K562 (cell line): Measurements from ENCODE around the gene CGB8. TPM values are rescaled to one million over a fixed set of nuclear protein-coding genes. Genes with fewer than 3 reads are reported as not detected.

Experiments used
- ATAC-seq: fragments of 200-7000 bp; cut with Tn5 transposase; 3 replicates; pipeline ENCODE4 v1.9.1; 2020; ENCODE audit warnings: moderate library complexity
- BruUV-seq: library from RNA; stranded (reverse); fragments of 400-500 nt; replicated peaks from 2 replicates; lab custom pipeline; 2021; lab: Mats Ljungman, UMichigan
- CTCF ChIA-PET: fragments of 300-600 bp; formaldehyde crosslinking; extraction: SDS; loops from one replicate; lab custom pipeline; 2021; ENCODE audit warnings: low intra/inter-chr PET ratio; lab: Yijun Ruan, JAX
- POLR2A ChIA-PET: fragments of 300-600, 350-650 bp; sonication (Branson Sonifier 250); formaldehyde crosslinking; extraction: SDS; loops from one replicate; lab custom pipeline; 2021; ENCODE audit warnings: antibody characterized with exemption, inconsistent platforms; lab: Yijun Ruan, JAX
- DNase-seq, 4 experiments: peaks; one replicate each; pipeline versions ENCODE4 v3.0.0 to v3.0.0-alpha.2; 2011 to 2018; ENCODE audit warnings: low spot score in 3 of 4, mixed read lengths in 3 of 4; ENCODE audit errors: extremely low read depth in 1 of 4
- FAIRE-seq: peaks from 2 replicates; lab custom pipeline; 2011; peaks lifted over from hg19 to GRCh38; lab: Jason Lieb, UNC
- H2AFZ ChIP-seq: 2 replicates; pipeline ENCODE4 v1.6.0; 2011; ENCODE audit warnings: low read depth, low read length, control low read depth, inconsistent platforms
- H3K27ac ChIP-seq: fragments of 200-600 bp; 3 replicates; pipeline ENCODE4 v1.8.0; 2011; ENCODE audit warnings: low read depth, mild to moderate bottlenecking, control low read depth, inconsistent platforms, low read length, moderate library complexity, mixed read lengths; ENCODE audit errors: extremely low read depth
- H3K27me3 ChIP-seq, 2 experiments: fragments of 300-600 bp in 1 of 2; 2 replicates in 1 of 2; 3 replicates in 1 of 2; pipeline versions ENCODE4 v1.6.0 to v1.8.0; 2011; ENCODE audit warnings: inconsistent platforms in 2 of 2, low read length in 2 of 2, mild to moderate bottlenecking in 1 of 2, mixed read lengths in 1 of 2, moderate library complexity in 1 of 2; ENCODE audit not compliant: control insufficient read depth in 2 of 2, insufficient read depth in 2 of 2
- H3K36me3 ChIP-seq: fragments of 300-600 bp; 3 replicates; pipeline ENCODE4 v1.8.0; 2011; ENCODE audit warnings: mild to moderate bottlenecking, low read length, inconsistent platforms; ENCODE audit not compliant: control insufficient read depth, insufficient read depth
- H3K4me1 ChIP-seq, 2 experiments: fragments of 200-600 bp in 1 of 2; replicated peaks in 1 of 2; 2 replicates in 1 of 2; 3 replicates in 1 of 2; pipeline versions ENCODE4 v1.5.1 to v1.8.0; 2011; ENCODE audit warnings: inconsistent platforms in 2 of 2, low read length in 2 of 2, mild to moderate bottlenecking in 1 of 2, mixed read lengths in 1 of 2, moderate library complexity in 1 of 2; ENCODE audit not compliant: control insufficient read depth in 2 of 2, insufficient read depth in 2 of 2
- H3K4me2 ChIP-seq: 2 replicates; pipeline ENCODE4 v1.6.1; 2011; ENCODE audit warnings: low read length, control low read depth, inconsistent platforms, mixed read lengths; ENCODE audit not compliant: insufficient read depth
- H3K4me3 ChIP-seq: fragments of 200-600 bp; sonication (generic), shearing (Covaris generic); 2 replicates; pipeline ENCODE4 v1.5.1; 2016; ENCODE audit warnings: control low read depth, inconsistent platforms
- H3K79me2 ChIP-seq: fragments of 200-600 bp; 3 replicates; pipeline ENCODE4 v1.8.0; 2011; ENCODE audit warnings: low read length, inconsistent platforms; ENCODE audit not compliant: control insufficient read depth, insufficient read depth
- H3K9ac ChIP-seq, 2 experiments: 2 replicates each; pipeline versions ENCODE4 v1.6.0 to v1.6.1; 2011; ENCODE audit warnings: low read depth in 2 of 2, low read length in 2 of 2, control low read depth in 1 of 2, inconsistent platforms in 1 of 2, mild to moderate bottlenecking in 1 of 2, mixed read lengths in 1 of 2; ENCODE audit not compliant: insufficient read depth in 1 of 2
- H3K9me1 ChIP-seq: one replicate; pipeline ENCODE4 v1.6.0; 2011; ENCODE audit warnings: inconsistent platforms, mild to moderate bottlenecking, low read length, moderate library complexity; ENCODE audit not compliant: control insufficient read depth, insufficient read depth
- H3K9me3 ChIP-seq: replicated peaks from 2 replicates; pipeline ENCODE4 v1.5.1; 2011; ENCODE audit warnings: low read depth, low read length, inconsistent platforms; ENCODE audit not compliant: control insufficient read depth, insufficient read depth
- H4K20me1 ChIP-seq: replicated peaks from 2 replicates; pipeline ENCODE4 v1.6.1; 2011; ENCODE audit warnings: low read length, inconsistent platforms, mixed read lengths; ENCODE audit not compliant: control insufficient read depth, insufficient read depth
- AFF1 ChIP-seq, 2 experiments: fragments of 450-650 bp; IDR thresholded peaks; 2 replicates each; pipeline ENCODE4 v1.6.1; 2018; ENCODE audit warnings: mild to moderate bottlenecking in 2 of 2, low read depth in 1 of 2; ENCODE audit not compliant: partially characterized antibody in 2 of 2
- CBFB ChIP-seq: sonication (generic); formaldehyde crosslinking; IDR thresholded peaks from 2 replicates; pipeline ENCODE4 v1.4.0; 2020; ENCODE audit warnings: mild to moderate bottlenecking, missing genetic modification reagents
- CREB3 ChIP-seq: fragments of 450-650 bp; conservative IDR thresholded peaks from 2 replicates; pipeline ENCODE4 v1.6.1; 2016; ENCODE audit warnings: missing genetic modification characterization, low read depth, mild to moderate bottlenecking, missing compliant biosample characterization, moderate library complexity
- NCOA2 ChIP-seq, 2 experiments: fragments of 450-650 bp; IDR thresholded peaks; 2 replicates each; pipeline ENCODE4 v1.6.1; 2018; ENCODE audit warnings: mild to moderate bottlenecking in 2 of 2, moderate library complexity in 1 of 2; ENCODE audit not compliant: partially characterized antibody in 2 of 2
- NFE2 ChIP-seq: IDR thresholded peaks from 2 replicates; pipeline ENCODE4 v1.6.1; 2014; ENCODE audit warnings: antibody characterized with exemption, low read depth
- POLR2AphosphoS5 ChIP-seq: IDR thresholded peaks from 2 replicates; pipeline ENCODE4 v1.6.1; 2011; ENCODE audit warnings: mild to moderate bottlenecking, low read depth, low read length, moderate library complexity; ENCODE audit not compliant: control insufficient read depth, insufficient read depth
- SIN3B ChIP-seq: fragments of 450-650 bp; IDR thresholded peaks from 2 replicates; pipeline ENCODE4 v1.6.1; 2017; ENCODE audit warnings: low read depth, mild to moderate bottlenecking, moderate library complexity
- TCF7L2 ChIP-seq: fragments of 150-350 bp; IDR thresholded peaks from 2 replicates; pipeline ENCODE4 v1.6.1; 2016; ENCODE audit warnings: low read depth, mild to moderate bottlenecking, low read length, moderate library complexity
- THRB ChIP-seq: fragments of 450-650 bp; formaldehyde crosslinking; conservative IDR thresholded peaks from 2 replicates; pipeline ENCODE4 v1.4.0; 2022; ENCODE audit warnings: mild to moderate bottlenecking, missing genetic modification characterization
- ZNF24 ChIP-seq: fragments of 450-650 bp; IDR thresholded peaks from 2 replicates; pipeline ENCODE4 v1.6.1; 2016
- ZNF561 ChIP-seq: fragments of 450-650 bp; formaldehyde crosslinking; conservative IDR thresholded peaks from 2 replicates; pipeline ENCODE4 v1.4.0; 2020; ENCODE audit warnings: mild to moderate bottlenecking, moderate library complexity
- ZNF668 ChIP-seq: fragments of 250-450 bp; sonication (Bioruptor Pico); IDR thresholded peaks from 2 replicates; pipeline ENCODE4 v1.8.0; 2022; ENCODE audit warnings: mild to moderate bottlenecking, inconsistent platforms
- WGBS: fragments of 100-300 bp; shearing (Covaris generic); methylation state at CpG from one replicate; pipeline ENCODE4 v1.1.6; 2016; ENCODE audit warnings: low coverage, mixed read lengths; ENCODE audit not compliant: insufficient coverage; ENCODE audit errors: missing lambda C conversion rate; 5-methylcytosine and 5-hydroxymethylcytosine counted together
- in situ Hi-C: fragments of 300-500 bp; cut with MboI; formaldehyde crosslinking; loops from 4 replicates; pipeline ENCODE4 v1.15.0; 2018; ENCODE audit warnings: inconsistent platforms, mixed read lengths
- intact Hi-C: fragments of 100-400 bp; cut with micrococcal nuclease; formaldehyde crosslinking; loops from 2 replicates; pipeline ENCODE4 v1.14.2; 2022
- polyA plus RNA-seq, 8 experiments: library from polyadenylated mRNA; depleted of rRNA in 4 of 8; stranded (reverse) in 5 of 8; unstranded in 3 of 8; fragments of >200 nt; fragmentation: Nextera tagmentation in 2 of 8; fragmentation: Illumina TruSeq in 1 of 8; extraction: Ambion mirVana in 2 of 8; extraction: Trizol in 1 of 8; gene quantifications; 2 replicates each; pipeline versions ENCODE4 v1.2.1 to v1.2.3, GENCODE V29; 2011 to 2014; ENCODE audit warnings: inconsistent platforms in 1 of 8, missing spikeins in 1 of 8
- total RNA-seq, 7 experiments: library from RNA; depleted of rRNA in 6 of 7; stranded (reverse); fragments of >200 nt in 6 of 7; fragmentation: Illumina TruSeq in 2 of 7; extraction: Trizol in 2 of 7; gene quantifications; 2 replicates each; pipeline versions ENCODE4 v1.2.1 to v1.2.3, GENCODE V29; 2011 to 2021; ENCODE audit warnings: low replicate concordance in 1 of 7

Gene CGB8
- total and polyA plus RNA-seq, 9 of the 15 experiments (the other 6 are each of a cell fraction or from before 2014, with no cell fraction given) = not detected

GRCh38 chr19:49069026-49069425 lies 20.1 kb upstream of the CGB8 start (continued):
- no peak for TF ChIP-seq AFF1 (IDR thresholded peaks at IDR 0.05; ENCODE audit: low read depth in 1 of 2, partially characterized antibody in 2 of 2)

GRCh38 chr19:49067554-49067953 lies 18.6 kb upstream of the CGB8 start:
- H3K4me1 ChIP-seq = peaks cover 0 to 31% of the 10 kb centered on the region in 2 experiments; a peak in 4 of 5 replicates
- H2AFZ ChIP-seq = no peak overlapping the region
- ATAC-seq (no peak), DNase-seq (no peak), FAIRE-seq (no peak)
- ChIA-PET POLR2A (interaction anchor here (0.5 to 1.4 kb wide), 2 partner anchors 10 to 127 kb away, joined by 3 to 5 read pairs; partner anchors contain the start of gene CGB7), CTCF (no interaction called here)
- WGBS = 9% methylated on average over 3 of the region's 3 CpGs
- H3K9ac ChIP-seq = no peak overlapping the region
- in situ Hi-C loops = no loop called here
- H3K9me3 ChIP-seq = no peaks in the 10 kb centered on the region
- peaks cover 17 to 51% of the 10 kb centered on the region in 2 experiments; a peak in 4 of 5 replicates for H3K27me3 ChIP-seq
- H3K9me1 ChIP-seq = no peaks in the 10 kb centered on the region
- no peaks in the 10 kb centered on the region for H4K20me1 ChIP-seq
- H3K4me2 ChIP-seq = no peak overlapping the region
- H3K27ac ChIP-seq = no peak overlapping the region
- H3K79me2 ChIP-seq = no peaks in the 10 kb centered on the region
- intact Hi-C loops = no loop called here
- no peak overlapping the region for H3K4me3 ChIP-seq
- no TSS peak for BruUV-seq
- H3K36me3 ChIP-seq = no peaks in the 10 kb centered on the region
- TF ChIP-seq ZNF561 (no peak), CREB3 (tag) (no peak), ZNF668 (CRISPR knock-in tag) (no peak), SIN3B (no peak), THRB (CRISPR knock-in tag) (no peak), NCOA2 (IDR thresholded peaks at IDR 0.05; ENCODE audit: partially characterized antibody in 2 of 2) (no peak), POLR2AphosphoS5 (no peak), TCF7L2 (no peak), NFE2 (no peak), ZNF24 (no peak), CBFB (no peak)
